Measurements from ENCODE around the gene CFAP61. TPM values are rescaled to one million over a fixed set of nuclear protein-coding genes. Genes with fewer than 3 reads are reported as not detected.

Gene CFAP61
- polyA plus RNA-seq, 1 donor: 2.8 TPM

- no peak for DNase-seq
Observed at GRCh38 chr20:20366551-20366875, 314.2 kb downstream of the CFAP61 start.

DNA sequence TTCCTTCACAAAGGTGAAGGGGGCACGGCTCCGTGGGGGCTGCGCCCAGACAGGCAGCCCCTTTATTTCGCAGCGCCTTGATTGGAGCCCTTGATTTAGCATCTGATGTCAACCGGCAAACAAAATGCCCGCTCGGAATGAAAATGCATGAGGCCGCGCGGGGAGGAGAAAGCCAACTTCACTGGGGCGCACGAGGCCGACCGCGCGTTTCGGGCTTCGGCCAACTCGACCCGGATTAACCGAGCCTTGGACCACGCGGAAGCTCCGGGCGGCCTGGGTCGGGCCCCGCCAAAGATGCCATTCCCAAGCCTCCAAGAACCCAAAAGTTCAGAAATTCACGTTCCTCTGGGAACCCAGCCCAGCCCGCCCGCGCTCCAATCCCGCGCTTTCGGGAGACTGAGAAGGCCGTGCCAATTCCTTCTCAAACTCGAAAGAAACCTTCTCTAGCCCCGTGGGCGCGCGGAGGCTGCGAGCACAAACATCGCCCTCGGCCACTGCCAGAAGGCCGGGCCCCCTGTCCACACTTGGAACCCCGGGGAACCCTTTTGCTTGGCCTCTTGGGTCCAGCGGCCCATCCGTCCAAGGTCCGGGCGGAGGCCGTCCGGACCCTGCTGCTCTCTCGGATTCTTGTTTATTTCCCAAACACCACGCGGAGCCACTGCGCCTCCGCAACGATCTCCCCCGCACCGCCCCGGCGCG is 314.7 kb downstream of the CFAP61 start:
- DNase-seq: no peak

DNA sequence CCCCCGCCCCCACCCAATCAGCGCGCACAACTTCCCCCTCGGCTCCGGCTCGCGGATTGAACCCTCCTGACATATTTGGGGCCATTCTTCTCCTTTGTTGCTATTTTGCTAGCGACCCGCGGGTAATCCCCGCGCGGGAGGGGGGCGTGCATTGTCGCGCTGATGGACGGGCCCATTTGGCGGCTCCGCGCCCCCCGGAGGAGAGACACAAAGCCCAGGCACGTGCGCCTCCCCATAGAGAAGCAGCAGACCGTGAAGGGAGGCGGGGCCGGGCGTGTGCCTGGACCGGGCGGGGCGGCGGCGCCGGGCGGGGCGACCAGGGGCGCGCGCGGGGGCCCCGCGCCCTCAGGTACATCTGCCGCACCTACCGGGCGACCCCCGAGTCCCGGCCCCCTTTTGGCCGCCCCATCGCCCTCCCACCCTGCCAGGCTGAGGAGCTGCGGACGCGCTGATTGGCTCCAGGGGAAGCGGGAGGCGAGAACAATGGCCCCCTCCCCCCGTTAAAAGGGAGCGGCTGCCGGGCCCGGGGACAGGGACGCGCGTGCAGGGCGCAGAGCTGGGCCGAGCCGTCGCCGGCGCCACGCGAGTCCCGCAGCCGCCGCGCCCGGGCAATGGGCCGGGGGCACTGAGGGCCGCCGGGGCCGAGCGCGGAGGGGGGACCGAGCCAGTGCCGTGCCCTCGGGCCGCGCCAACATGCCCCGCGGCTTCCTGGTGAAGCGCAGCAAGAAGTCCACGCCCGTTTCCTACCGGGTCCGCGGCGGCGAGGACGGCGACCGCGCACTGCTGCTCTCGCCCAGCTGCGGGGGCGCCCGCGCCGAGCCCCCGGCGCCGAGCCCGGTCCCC is 315.5 kb downstream of the CFAP61 start, which contains the start of gene INSM1:
Gene INSM1, plus strand, starts transcription at position 530 of the 843 bp plus-strand sequence. Its CDS starts 164 bp downstream, at position 694.
- DNase-seq: no peak

DNA sequence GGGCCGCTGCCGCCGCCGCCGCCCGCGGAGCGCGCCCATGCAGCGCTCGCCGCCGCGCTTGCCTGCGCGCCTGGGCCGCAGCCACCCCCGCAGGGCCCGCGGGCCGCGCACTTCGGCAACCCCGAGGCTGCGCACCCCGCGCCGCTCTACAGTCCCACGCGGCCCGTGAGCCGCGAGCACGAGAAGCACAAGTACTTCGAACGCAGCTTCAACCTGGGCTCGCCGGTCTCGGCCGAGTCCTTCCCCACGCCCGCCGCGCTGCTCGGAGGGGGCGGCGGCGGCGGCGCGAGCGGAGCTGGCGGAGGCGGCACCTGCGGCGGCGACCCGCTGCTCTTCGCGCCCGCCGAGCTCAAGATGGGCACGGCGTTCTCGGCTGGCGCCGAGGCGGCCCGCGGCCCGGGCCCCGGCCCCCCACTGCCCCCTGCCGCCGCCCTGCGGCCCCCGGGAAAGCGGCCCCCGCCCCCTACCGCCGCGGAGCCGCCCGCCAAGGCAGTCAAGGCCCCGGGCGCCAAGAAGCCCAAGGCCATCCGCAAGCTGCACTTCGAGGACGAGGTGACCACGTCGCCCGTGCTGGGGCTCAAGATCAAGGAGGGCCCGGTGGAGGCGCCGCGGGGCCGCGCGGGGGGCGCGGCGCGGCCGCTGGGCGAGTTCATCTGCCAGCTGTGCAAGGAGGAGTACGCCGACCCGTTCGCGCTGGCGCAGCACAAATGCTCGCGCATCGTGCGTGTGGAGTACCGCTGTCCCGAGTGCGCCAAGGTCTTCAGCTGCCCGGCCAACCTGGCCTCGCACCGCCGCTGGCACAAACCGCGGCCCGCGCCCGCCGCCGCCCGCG is 316.3 kb downstream of the CFAP61 start:
- no peak for DNase-seq

DNA sequence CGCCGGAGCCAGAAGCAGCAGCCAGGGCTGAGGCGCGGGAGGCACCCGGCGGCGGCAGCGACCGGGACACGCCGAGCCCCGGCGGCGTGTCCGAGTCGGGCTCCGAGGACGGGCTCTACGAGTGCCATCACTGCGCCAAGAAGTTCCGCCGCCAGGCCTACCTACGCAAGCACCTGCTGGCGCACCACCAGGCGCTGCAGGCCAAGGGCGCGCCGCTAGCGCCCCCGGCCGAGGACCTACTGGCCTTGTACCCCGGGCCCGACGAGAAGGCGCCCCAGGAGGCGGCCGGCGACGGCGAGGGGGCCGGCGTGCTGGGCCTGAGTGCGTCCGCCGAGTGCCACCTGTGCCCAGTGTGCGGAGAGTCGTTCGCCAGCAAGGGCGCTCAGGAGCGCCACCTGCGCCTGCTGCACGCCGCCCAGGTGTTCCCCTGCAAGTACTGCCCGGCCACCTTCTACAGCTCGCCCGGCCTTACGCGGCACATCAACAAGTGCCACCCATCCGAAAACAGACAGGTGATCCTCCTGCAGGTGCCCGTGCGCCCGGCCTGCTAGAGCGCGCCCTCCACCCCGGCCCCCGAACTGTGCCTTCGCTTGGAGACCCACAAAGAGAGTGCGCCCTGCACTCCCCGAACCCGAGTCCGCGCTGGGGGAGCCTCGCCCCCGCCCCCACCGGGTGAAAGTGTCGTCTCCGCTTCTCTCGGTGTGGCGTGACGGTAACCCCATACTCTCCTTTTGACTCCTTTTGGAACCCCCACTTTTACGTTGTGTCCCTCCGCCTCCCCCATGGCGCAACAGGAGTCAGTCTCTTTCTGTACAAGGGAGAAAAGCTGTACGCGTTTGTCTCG is 317.1 kb downstream of the CFAP61 start:
- DNase-seq: no peak

GRCh38 chr20:20370094-20370575 is 317.8 kb downstream of the CFAP61 start:
- no peak for DNase-seq

DNA sequence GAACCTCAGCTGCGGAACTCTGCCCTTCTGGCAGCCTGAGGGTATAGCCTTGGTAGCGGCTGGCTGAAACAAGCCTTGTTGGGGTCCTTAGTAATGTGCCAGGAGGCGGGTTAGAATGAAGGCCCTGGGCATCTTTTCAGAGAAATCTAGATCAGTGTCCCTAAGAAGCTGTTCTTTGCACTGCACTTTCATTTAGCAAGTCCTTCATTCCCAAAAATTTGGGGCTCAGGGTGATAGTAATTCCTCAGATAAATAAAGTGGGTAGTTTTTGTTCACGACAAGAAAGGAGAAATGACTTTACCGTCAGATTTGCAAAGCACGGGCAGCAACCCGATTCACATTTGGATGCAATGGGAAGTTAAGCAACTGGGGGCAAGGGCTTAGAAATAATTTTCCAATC is 318.8 kb downstream of the CFAP61 start:
- no peak for DNase-seq

DNA sequence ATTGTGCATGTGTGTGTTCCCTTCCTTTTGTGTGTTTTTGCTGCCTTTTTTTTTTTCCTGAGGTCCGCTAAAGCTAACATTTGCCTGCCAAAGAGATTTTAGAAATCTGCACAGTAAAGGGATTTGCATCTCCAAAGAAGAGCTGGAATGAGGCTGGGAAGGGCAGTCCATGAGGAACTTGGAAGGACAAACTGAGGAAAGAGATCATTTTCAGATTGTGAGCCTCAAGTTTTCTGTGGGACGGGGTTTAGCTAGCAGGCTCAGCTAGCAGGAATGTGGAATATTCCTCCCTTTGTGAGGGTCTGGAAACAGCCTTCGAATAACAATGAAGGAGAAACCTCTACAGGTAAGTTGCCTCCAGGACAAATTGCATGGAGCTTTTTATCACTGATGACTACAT is 319.3 kb downstream of the CFAP61 start:
- no peak for DNase-seq

DNA sequence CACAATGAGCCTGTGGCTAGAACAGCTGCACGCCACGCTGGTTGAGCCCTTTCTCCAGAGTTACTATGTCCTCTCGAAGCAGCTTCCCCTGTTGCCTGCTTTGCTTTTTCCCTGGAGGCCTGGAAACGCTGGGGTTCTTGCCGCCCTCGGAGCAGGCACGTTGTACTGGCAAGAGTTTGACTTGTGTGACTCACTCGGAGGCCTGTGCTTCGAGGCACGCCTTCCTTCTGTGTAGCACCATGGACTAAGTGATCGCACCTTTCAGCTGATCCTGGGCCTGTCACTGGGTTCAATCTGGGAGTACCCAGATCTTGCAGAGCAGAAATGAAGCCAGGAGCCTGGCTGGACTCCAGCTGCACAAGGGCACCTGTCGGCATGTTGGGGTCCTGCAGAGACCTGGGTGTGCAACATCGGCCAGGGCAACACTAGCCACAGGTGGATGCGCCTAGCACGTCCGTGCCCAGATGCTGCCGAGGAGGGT is 320.8 kb downstream of the CFAP61 start:
- no peak for DNase-seq

GRCh38 chr20:20375862-20376261 is 323.5 kb downstream of the CFAP61 start:
- no peak for DNase-seq

DNA sequence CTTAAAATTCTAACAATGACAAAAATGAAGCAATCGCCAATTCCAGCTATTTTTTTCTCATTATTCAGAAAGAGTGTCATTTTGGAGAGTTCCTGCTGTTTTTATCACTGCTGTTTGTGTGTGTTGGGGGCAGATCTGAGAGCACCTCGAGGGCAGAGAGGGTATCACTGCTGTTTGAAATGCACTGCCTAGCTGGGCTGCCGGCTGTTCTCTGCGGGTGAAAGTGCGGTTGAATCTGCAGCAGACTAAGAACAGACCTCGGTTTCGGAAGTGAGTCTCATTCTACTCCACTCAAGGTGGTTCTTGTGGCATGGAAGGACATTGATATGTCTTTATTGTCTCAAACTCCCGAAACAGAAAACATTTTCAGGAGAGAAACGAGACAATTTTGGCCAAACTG is 333.9 kb downstream of the CFAP61 start:
- DNase-seq: no peak

GRCh38 chr20:20390393-20390792 is 338.1 kb downstream of the CFAP61 start:
- DNase-seq: no peak

- no peak for DNase-seq
Observed at GRCh38 chr20:20391115-20391514, 338.8 kb downstream of the CFAP61 start.

DNA sequence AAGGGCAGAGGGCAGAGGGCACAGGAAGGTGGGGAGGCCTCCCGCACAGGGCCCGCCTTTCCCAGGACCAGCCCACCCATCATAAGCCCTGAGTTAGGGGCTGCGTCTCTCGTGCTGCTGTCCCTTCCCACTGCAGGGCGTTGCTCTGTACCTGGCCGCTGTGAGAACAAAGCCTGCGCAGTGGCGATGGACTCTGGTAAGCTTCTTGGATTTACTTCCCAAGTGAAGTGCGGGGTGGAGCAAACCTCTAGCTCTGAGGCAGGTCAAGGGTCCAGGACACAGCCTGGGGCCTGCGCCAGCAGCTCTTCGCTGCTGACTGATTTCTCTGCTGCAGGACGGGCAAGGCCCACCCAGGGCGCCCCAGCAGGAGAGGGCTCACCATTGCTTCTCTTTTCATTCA is 339.4 kb downstream of the CFAP61 start:
- DNase-seq: no peak

GRCh38 chr20:20393207-20394120 is 341.1 kb downstream of the CFAP61 start:
- DNase-seq: no peak

GRCh38 chr20:20395087-20395486 is 342.8 kb downstream of the CFAP61 start:
- no peak for DNase-seq

GRCh38 chr20:20395903-20396568 is 343.7 kb downstream of the CFAP61 start:
- no peak for DNase-seq

- no peak for DNase-seq
Observed at GRCh38 chr20:20396794-20397193, 344.5 kb downstream of the CFAP61 start.

DNA sequence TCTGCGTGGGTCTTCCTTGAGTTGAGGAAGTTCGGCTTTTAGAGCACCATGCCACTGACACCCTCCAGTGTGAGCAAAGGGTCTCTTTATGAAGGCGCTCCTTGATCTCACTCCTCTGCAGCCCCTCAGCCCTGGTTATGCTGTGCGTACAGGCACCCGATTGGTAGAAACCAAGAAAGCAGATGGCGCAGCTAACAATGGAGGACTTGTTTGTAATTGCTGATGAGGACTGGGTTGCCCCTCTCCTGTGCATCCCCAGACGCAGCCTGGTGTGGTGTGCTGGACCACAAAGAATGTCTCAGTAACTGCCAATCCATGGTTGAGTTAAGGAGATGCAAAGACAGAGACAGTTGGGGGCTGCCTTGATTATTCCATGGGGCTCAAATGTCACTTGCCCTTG is 345.8 kb downstream of the CFAP61 start:
- DNase-seq: no peak
